ENCODE measurements around the gene SULT1C3. TPM values are rescaled to one million over a fixed set of nuclear protein-coding genes. Genes with fewer than 3 reads are reported as not detected.

SULT1C3 gene
- total RNA-seq, 2 experiments from 2014 or later = not detected

- no TSS peak for BruUV-seq (replicated peaks)
- no peaks in the 10 kb centered on the region for H3K36me3 ChIP-seq (ENCODE audit: insufficient read depth, low read length)
- no peak overlapping the region for H3K4me3 ChIP-seq (ENCODE audit: low read depth, low read length, poor library complexity, severe bottlenecking)
- H3K27ac ChIP-seq (ENCODE audit: low read depth, low read length, poor library complexity, severe bottlenecking) = no peak overlapping the region
- no peaks in the 10 kb centered on the region for H3K9me3 ChIP-seq (ENCODE audit: low read length)
- POLR2A ChIA-PET = no interaction called here
- intact Hi-C loops (cut with micrococcal nuclease; ENCODE audit: unreplicated experiment) = no loop called here
- H3K9me2 ChIP-seq (ENCODE audit: insufficient read depth, low read length) = no peaks in the 10 kb centered on the region
- no peaks in the 10 kb centered on the region for H3K4me1 ChIP-seq (ENCODE audit: insufficient read depth, low read length, poor library complexity, severe bottlenecking)
- DNase-seq (ENCODE audit: low spot score) = no peak
- TF ChIP-seq EZH2phosphoT487 (IDR thresholded peaks at IDR 0.05; ENCODE audit: borderline replicate concordance, low read depth, low read length) = no peak
- TF ChIP-seq CTCF (conservative IDR thresholded peaks at IDR 0.05; ENCODE audit: low read length) = no peak
- no peak overlapping the region for H3K4me2 ChIP-seq (ENCODE audit: low read length)
- no peak overlapping the region for H2AFZ ChIP-seq (ENCODE audit: low read length)
- H4K20me1 ChIP-seq (ENCODE audit: insufficient read depth, low read length) = no peaks in the 10 kb centered on the region
- no peaks in the 10 kb centered on the region for H3K79me2 ChIP-seq (ENCODE audit: insufficient read depth, low read depth, low read length)
- CTCF ChIA-PET (ENCODE audit: unreplicated experiment) = interaction anchor here (0.7 kb wide), 1 partner anchor 17 kb away, joined by 3 read pairs; no protein-coding TSS in a partner anchor
These were observed 31.2 kb downstream of the SULT1C3 start for GRCh38 chr2:108270768-108271506.

GRCh38 chr2:108271691-108272253 is 32.0 kb downstream of the SULT1C3 start:
- no peak overlapping the region for H3K27ac ChIP-seq (ENCODE audit: low read depth, low read length, poor library complexity, severe bottlenecking)
- ChIA-PET CTCF (ENCODE audit: unreplicated experiment) (interaction anchor here (0.7 kb wide), 1 partner anchor 18 kb away, joined by 3 read pairs; no protein-coding TSS in a partner anchor), POLR2A (no interaction called here)
- no peak overlapping the region for H3K4me3 ChIP-seq (ENCODE audit: low read depth, low read length, poor library complexity, severe bottlenecking)
- H4K20me1 ChIP-seq (ENCODE audit: insufficient read depth, low read length) = no peaks in the 10 kb centered on the region
- no peaks in the 10 kb centered on the region for H3K9me3 ChIP-seq (ENCODE audit: low read length)
- H3K36me3 ChIP-seq (ENCODE audit: insufficient read depth, low read length) = no peaks in the 10 kb centered on the region
- H3K79me2 ChIP-seq (ENCODE audit: insufficient read depth, low read depth, low read length) = no peaks in the 10 kb centered on the region
- DNase-seq (ENCODE audit: low spot score) = no peak
- H3K4me2 ChIP-seq (ENCODE audit: low read length) = no peak overlapping the region
- intact Hi-C loops (cut with micrococcal nuclease; ENCODE audit: unreplicated experiment) = no loop called here
- H2AFZ ChIP-seq (ENCODE audit: low read length) = no peak overlapping the region
- no TSS peak for BruUV-seq (replicated peaks)
- TF ChIP-seq CTCF (conservative IDR thresholded peaks at IDR 0.05; ENCODE audit: low read length) (no peak), EZH2phosphoT487 (IDR thresholded peaks at IDR 0.05; ENCODE audit: borderline replicate concordance, low read depth, low read length) (no peak)
- no peaks in the 10 kb centered on the region for H3K4me1 ChIP-seq (ENCODE audit: insufficient read depth, low read length, poor library complexity, severe bottlenecking)
- H3K9me2 ChIP-seq (ENCODE audit: insufficient read depth, low read length) = no peaks in the 10 kb centered on the region

GRCh38 chr2:108278631-108279030 is 38.9 kb downstream of the SULT1C3 start:
- no peaks in the 10 kb centered on the region for H3K4me1 ChIP-seq (ENCODE audit: insufficient read depth, low read length, poor library complexity, severe bottlenecking)
- no peaks in the 10 kb centered on the region for H3K9me2 ChIP-seq (ENCODE audit: insufficient read depth, low read length)
- H3K4me3 ChIP-seq (ENCODE audit: low read depth, low read length, poor library complexity, severe bottlenecking) = no peak overlapping the region
- no peaks in the 10 kb centered on the region for H4K20me1 ChIP-seq (ENCODE audit: insufficient read depth, low read length)
- ChIA-PET POLR2A (interaction anchor here (0.7 to 1.5 kb wide), 2 partner anchors 11 to 13 kb away, joined by 3 read pairs; no protein-coding TSS in a partner anchor), CTCF (ENCODE audit: unreplicated experiment) (no interaction called here)
- no peak overlapping the region for H3K27ac ChIP-seq (ENCODE audit: low read depth, low read length, poor library complexity, severe bottlenecking)
- no TSS peak for BruUV-seq (replicated peaks)
- H3K4me2 ChIP-seq (ENCODE audit: low read length) = no peak overlapping the region
- DNase-seq (ENCODE audit: low spot score) = no peak
- no peak overlapping the region for H2AFZ ChIP-seq (ENCODE audit: low read length)
- intact Hi-C loops (cut with micrococcal nuclease; ENCODE audit: unreplicated experiment) = no loop called here
- no peaks in the 10 kb centered on the region for H3K79me2 ChIP-seq (ENCODE audit: insufficient read depth, low read depth, low read length)
- TF ChIP-seq EZH2phosphoT487 (IDR thresholded peaks at IDR 0.05; ENCODE audit: borderline replicate concordance, low read depth, low read length) (no peak), CTCF (conservative IDR thresholded peaks at IDR 0.05; ENCODE audit: low read length) (no peak)
- H3K9me3 ChIP-seq (ENCODE audit: low read length) = no peaks in the 10 kb centered on the region
- no peaks in the 10 kb centered on the region for H3K36me3 ChIP-seq (ENCODE audit: insufficient read depth, low read length)

All from OCI-LY7 (cell line).